ENCODE results near the gene PPP2R3A.
"Not testable (repeated sequence)": the region's sequence is repeated elsewhere in the genome, so short reads cannot be mapped to it uniquely, and the experiment has no call there.

The PPP2R3A gene

GRCh38 chr3:136141891-136142290, 176.4 kb downstream of the PPP2R3A start:
- no peak for DNase-seq (ENCODE audit: low read depth)
- H3K4me3 ChIP-seq (ENCODE audit: low read length): no peak overlapping the region
- no peak for TF ChIP-seq CTCF (conservative IDR thresholded peaks at IDR 0.05; ENCODE audit: low read depth, low read length)

GRCh38 chr3:136142592-136142991, 177.1 kb downstream of the PPP2R3A start:
- DNase-seq (ENCODE audit: low read depth): peak; percentile 88
- H3K4me3 ChIP-seq (ENCODE audit: low read length): no peak overlapping the region
- TF ChIP-seq CTCF (conservative IDR thresholded peaks at IDR 0.05; ENCODE audit: low read depth, low read length): no peak

- DNase-seq (ENCODE audit: low read depth); H3K4me3 ChIP-seq (ENCODE audit: low read length): not testable (repeated sequence)
These were observed 178.9 kb downstream of the PPP2R3A start for GRCh38 chr3:136144397-136144796.

GRCh38 chr3:136146981-136147729, 181.6 kb downstream of the PPP2R3A start:
- TF ChIP-seq CTCF (conservative IDR thresholded peaks at IDR 0.05; ENCODE audit: low read depth, low read length): no peak
- no peak overlapping the region for H3K4me3 ChIP-seq (ENCODE audit: low read length)
- no peak for DNase-seq (ENCODE audit: low read depth)

- DNase-seq (ENCODE audit: low read depth): no peak
- H3K4me3 ChIP-seq (ENCODE audit: low read length): no peak overlapping the region
- no peak for TF ChIP-seq CTCF (conservative IDR thresholded peaks at IDR 0.05; ENCODE audit: low read depth, low read length)
These were observed 184.1 kb downstream of the PPP2R3A start for GRCh38 chr3:136149667-136150066.

GRCh38 chr3:136151219-136151618, 185.7 kb downstream of the PPP2R3A start:
- DNase-seq (ENCODE audit: low read depth): no peak
- H3K4me3 ChIP-seq (ENCODE audit: low read length): no peak overlapping the region
- no peak for TF ChIP-seq CTCF (conservative IDR thresholded peaks at IDR 0.05; ENCODE audit: low read depth, low read length)

- no peak overlapping the region for H3K4me3 ChIP-seq (ENCODE audit: low read length)
- TF ChIP-seq CTCF (conservative IDR thresholded peaks at IDR 0.05; ENCODE audit: low read depth, low read length): no peak
- DNase-seq (ENCODE audit: low read depth): no peak
These were observed 186.8 kb downstream of the PPP2R3A start for GRCh38 chr3:136152176-136152843.

Measured in retinal pigment epithelial cell (primary cell).